ENCODE data around the gene CAMKV. TPM values are rescaled to one million over a fixed set of nuclear protein-coding genes. Genes with fewer than 3 reads are reported as not detected.

Gene CAMKV
- total and polyA plus RNA-seq, 2 of the 4 experiments (the other 2 are of a cell fraction): not detected

- CTCF ChIA-PET: interaction anchor here (1.8 to 4.4 kb wide), 4 partner anchors 17 to 138 kb away, joined by 9 to 33 read pairs (median 12); partner anchors contain the start of genes AMIGO3 and INKA1
- Histone ChIP-seq H3K9me3 (ENCODE audit: control insufficient read depth, insufficient read depth, low read length) (no peaks in the 10 kb centered on the region), H2BK15ac (ENCODE audit: low read depth, low read length) (no peak overlapping the region), H4K20me1 (ENCODE audit: insufficient read depth, low read length) (no peaks in the 10 kb centered on the region), H3K4me1 (ENCODE audit: control insufficient read depth, insufficient read depth, low read length) (no peaks in the 10 kb centered on the region; the same call in 1 of the 2 replicates), H3K27ac (ENCODE audit: insufficient read depth, low read length) (no peak overlapping the region), H3K9me1 (ENCODE audit: insufficient read depth, low read length) (peaks cover 3% of the 10 kb centered on the region; the same call in 1 of the 2 replicates), H2AK9ac (replicated peaks; ENCODE audit: low read depth, low read length, poor library complexity) (no peak overlapping the region), H3K56ac (ENCODE audit: extremely low read depth, insufficient read depth, low read length) (no peak overlapping the region), H2BK20ac (ENCODE audit: low read depth, low read length) (no peak overlapping the region), H4K91ac (ENCODE audit: insufficient read depth, low read depth, low read length) (no peak overlapping the region), H3K4me3 (ENCODE audit: insufficient read depth, low read depth, low read length) (no peak overlapping the region), H3K9ac (ENCODE audit: low read depth, low read length) (no peak overlapping the region), H3K14ac (replicated peaks; ENCODE audit: low read depth, low read length) (no peak overlapping the region), H2BK120ac (ENCODE audit: low read depth, low read length) (no peak overlapping the region), H2AFZ (replicated peaks; ENCODE audit: low read length, poor library complexity) (peak overlapping the region; percentile 2), H3K4me2 (ENCODE audit: low read depth, low read length) (no peak overlapping the region), H4K8ac (ENCODE audit: low read depth in 2 of 2, low read length in 2 of 2) (no peak overlapping the region), H2BK5ac (ENCODE audit: low read depth, low read length, poor library complexity, severe bottlenecking) (no peak overlapping the region), H4K5ac (ENCODE audit: low read depth, low read length) (no peak overlapping the region), H3K27me3 (ENCODE audit: control insufficient read depth, insufficient read depth, low read length) (no peaks in the 10 kb centered on the region), H2AK5ac (ENCODE audit: low read depth, low read length) (no peak overlapping the region), H3K79me1 (ENCODE audit: low read depth in 1 of 2, low read length in 2 of 2) (no peaks in the 10 kb centered on the region), H3K23ac (ENCODE audit: low read depth, low read length) (no peak overlapping the region), H3K18ac (ENCODE audit: low read depth, low read length) (no peak overlapping the region), H3K4ac (ENCODE audit: low read depth, low read length) (no peak overlapping the region), H3K36me3 (ENCODE audit: control insufficient read depth, insufficient read depth, low read length) (peaks cover 3% of the 10 kb centered on the region)
- no peak for DNase-seq
- in situ Hi-C loops (cut with MboI; ENCODE audit: low sequenced_read_pairs) (loop anchor here (5.0 kb wide), 1 partner anchor 138 kb away; no protein-coding TSS in a partner anchor), intact Hi-C loops (cut with micrococcal nuclease) (loop anchor here (5.0 kb wide), 1 partner anchor 67 kb away; no protein-coding TSS in a partner anchor), dilution Hi-C loops (cut with HindIII; ENCODE audit: low sequenced_read_pairs, unreplicated experiment) (no loop called here)
- no peak for ATAC-seq (ENCODE audit: low read depth)
- 43% methylated on average over 1 of the region's 2 CpGs; no CpG with 5 or more reads in 1 of the 2 experiments for WGBS, 2 experiments (ENCODE audit: extremely low coverage in 2 of 2, insufficient read length in 1 of 2)
- POLR2A ChIA-PET (ENCODE audit: unreplicated experiment): no interaction called here
- BruUV-seq (replicated peaks): no TSS peak
- TF ChIP-seq RCOR1 (IDR thresholded peaks at IDR 0.05; ENCODE audit: insufficient replicate concordance, low read length): no peak
- TF ChIP-seq MAFK (IDR thresholded peaks at IDR 0.05; ENCODE audit: low read depth, low read length): no peak
- no peak for TF ChIP-seq BHLHE40 (IDR thresholded peaks at IDR 0.05; ENCODE audit: low read depth, low read length)
- TF ChIP-seq RFX5 (IDR thresholded peaks at IDR 0.05; ENCODE audit: low read depth, low read length): no peak
- TF ChIP-seq, protein P1, sequence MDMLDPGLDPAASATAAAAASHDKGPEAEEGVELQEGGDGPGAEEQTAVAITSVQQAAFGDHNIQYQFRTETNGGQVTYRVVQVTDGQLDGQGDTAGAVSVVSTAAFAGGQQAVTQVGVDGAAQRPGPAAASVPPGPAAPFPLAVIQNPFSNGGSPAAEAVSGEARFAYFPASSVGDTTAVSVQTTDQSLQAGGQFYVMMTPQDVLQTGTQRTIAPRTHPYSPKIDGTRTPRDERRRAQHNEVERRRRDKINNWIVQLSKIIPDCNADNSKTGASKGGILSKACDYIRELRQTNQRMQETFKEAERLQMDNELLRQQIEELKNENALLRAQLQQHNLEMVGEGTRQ (IDR thresholded peaks at IDR 0.05; ENCODE audit: low read depth, low read length): no peak
- no peak for TF ChIP-seq FOS (IDR thresholded peaks at IDR 0.05; ENCODE audit: low read depth, low read length)
- TF ChIP-seq, protein P2, sequence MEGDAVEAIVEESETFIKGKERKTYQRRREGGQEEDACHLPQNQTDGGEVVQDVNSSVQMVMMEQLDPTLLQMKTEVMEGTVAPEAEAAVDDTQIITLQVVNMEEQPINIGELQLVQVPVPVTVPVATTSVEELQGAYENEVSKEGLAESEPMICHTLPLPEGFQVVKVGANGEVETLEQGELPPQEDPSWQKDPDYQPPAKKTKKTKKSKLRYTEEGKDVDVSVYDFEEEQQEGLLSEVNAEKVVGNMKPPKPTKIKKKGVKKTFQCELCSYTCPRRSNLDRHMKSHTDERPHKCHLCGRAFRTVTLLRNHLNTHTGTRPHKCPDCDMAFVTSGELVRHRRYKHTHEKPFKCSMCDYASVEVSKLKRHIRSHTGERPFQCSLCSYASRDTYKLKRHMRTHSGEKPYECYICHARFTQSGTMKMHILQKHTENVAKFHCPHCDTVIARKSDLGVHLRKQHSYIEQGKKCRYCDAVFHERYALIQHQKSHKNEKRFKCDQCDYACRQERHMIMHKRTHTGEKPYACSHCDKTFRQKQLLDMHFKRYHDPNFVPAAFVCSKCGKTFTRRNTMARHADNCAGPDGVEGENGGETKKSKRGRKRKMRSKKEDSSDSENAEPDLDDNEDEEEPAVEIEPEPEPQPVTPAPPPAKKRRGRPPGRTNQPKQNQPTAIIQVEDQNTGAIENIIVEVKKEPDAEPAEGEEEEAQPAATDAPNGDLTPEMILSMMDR (conservative IDR thresholded peaks at IDR 0.05; ENCODE audit: low read depth, low read length): no peak
- TF ChIP-seq MXI1 (IDR thresholded peaks at IDR 0.05; ENCODE audit: borderline replicate concordance, low read depth, low read length): no peak
- no peak for TF ChIP-seq MAZ (IDR thresholded peaks at IDR 0.05; ENCODE audit: borderline replicate concordance, low read depth, low read length)
- TF ChIP-seq RAD21 (IDR thresholded peaks at IDR 0.05; ENCODE audit: low read length): no peak
- TF ChIP-seq SMC3 (IDR thresholded peaks at IDR 0.05; ENCODE audit: low read depth, low read length): no peak
- TF ChIP-seq POLR2A (IDR thresholded peaks at IDR 0.05; ENCODE audit: low read depth, low read length): no peak
- no peak for TF ChIP-seq CEBPB (IDR thresholded peaks at IDR 0.05; ENCODE audit: low read depth, low read length)
- no peak for TF ChIP-seq NFE2L2 (IDR thresholded peaks at IDR 0.05; ENCODE audit: low read depth, low read length)
- no peak for TF ChIP-seq CHD1 (IDR thresholded peaks at IDR 0.05; ENCODE audit: low read depth, low read length)
Observed at GRCh38 chr3:49840388-49840787, 29.3 kb downstream of the CAMKV start.
